Keratinocyte (primary cell): ENCODE data around the gene PDIA6. TPM values are rescaled to one million over a fixed set of nuclear protein-coding genes. Genes with fewer than 3 reads are reported as not detected.

Source experiments
- DNase-seq: peaks from one replicate; pipeline ENCODE4 v3.0.0-alpha.2; 2011; ENCODE audit warnings: low read depth, missing footprints, low spot score
- FAIRE-seq: peaks from 2 replicates; lab custom pipeline; 2011; peaks lifted over from hg19 to GRCh38; lab: Jason Lieb, UNC
- H2AFZ ChIP-seq: 2 replicates; pipeline ENCODE4 v1.6.0; 2012; ENCODE audit warnings: low read length, control low read depth, inconsistent platforms; ENCODE audit not compliant: control insufficient read depth
- H3K27ac ChIP-seq: 2 replicates; pipeline ENCODE4 v1.5.1; 2011; ENCODE audit warnings: low read length; ENCODE audit not compliant: control insufficient read depth, insufficient read depth
- H3K27me3 ChIP-seq: 3 replicates; pipeline ENCODE4 v1.6.0; 2011; ENCODE audit warnings: low read length; ENCODE audit not compliant: control insufficient read depth, insufficient read depth; ENCODE audit errors: extremely low read depth
- H3K36me3 ChIP-seq, 2 experiments: 2 replicates in 1 of 2; 3 replicates in 1 of 2; pipeline ENCODE4 v1.5.1; 2011; ENCODE audit warnings: low read length in 2 of 2, mild to moderate bottlenecking in 1 of 2; ENCODE audit not compliant: control insufficient read depth in 2 of 2, insufficient read depth in 2 of 2; ENCODE audit errors: extremely low read depth in 1 of 2
- H3K4me1 ChIP-seq: 3 replicates; pipeline ENCODE4 v1.5.1; 2011; ENCODE audit warnings: low read length; ENCODE audit not compliant: control insufficient read depth, insufficient read depth; ENCODE audit errors: extremely low read depth
- H3K4me2 ChIP-seq: 3 replicates; pipeline ENCODE4 v1.6.0; 2011; ENCODE audit warnings: low read depth, low read length; ENCODE audit not compliant: control insufficient read depth, insufficient read depth; ENCODE audit errors: extremely low read depth
- H3K4me3 ChIP-seq, 3 experiments: fragments of 200-600 bp in 1 of 3; sonication (generic) in 1 of 3; 2 replicates in 2 of 3; 3 replicates in 1 of 3; pipeline ENCODE4 v1.5.1; 2011 to 2016; ENCODE audit warnings: low read length in 3 of 3, mild to moderate bottlenecking in 3 of 3, control low read depth in 2 of 3, inconsistent platforms in 1 of 3, low read depth in 1 of 3, mixed read lengths in 1 of 3, mixed run types in 1 of 3, moderate library complexity in 1 of 3; ENCODE audit not compliant: control insufficient read depth in 2 of 3, insufficient read depth in 2 of 3; ENCODE audit errors: extremely low read depth in 1 of 3
- H3K79me2 ChIP-seq: 2 replicates; pipeline ENCODE4 v1.6.0; 2012; ENCODE audit warnings: low read length; ENCODE audit not compliant: control insufficient read depth, insufficient read depth
- H3K9ac ChIP-seq: 3 replicates; pipeline ENCODE4 v1.6.0; 2011; ENCODE audit warnings: low read length; ENCODE audit not compliant: control insufficient read depth, insufficient read depth; ENCODE audit errors: extremely low read depth
- H3K9me1 ChIP-seq: 3 replicates; pipeline ENCODE4 v1.6.0; 2011; ENCODE audit warnings: low read length; ENCODE audit not compliant: control insufficient read depth, insufficient read depth; ENCODE audit errors: extremely low read depth
- H3K9me3 ChIP-seq: 2 replicates; pipeline ENCODE4 v1.5.1; 2012; ENCODE audit warnings: low read depth, low read length; ENCODE audit not compliant: control insufficient read depth
- H4K20me1 ChIP-seq: 3 replicates; pipeline ENCODE4 v1.6.0; 2011; ENCODE audit warnings: low read length; ENCODE audit not compliant: control insufficient read depth, insufficient read depth; ENCODE audit errors: extremely low read depth
- EZH2 ChIP-seq: IDR thresholded peaks from one replicate; pipeline ENCODE4 v1.6.1; 2012; ENCODE audit warnings: inconsistent platforms, mild to moderate bottlenecking, low read length, moderate library complexity
- dilution Hi-C: fragments of 300-500 bp; cut with MboI; formaldehyde crosslinking; loops from one replicate; pipeline ENCODE4 v1.7.0; 2020; ENCODE audit warnings: low sequenced_read_pairs; ENCODE audit not compliant: extremely low pct_ligation_motif_present
- polyA plus RNA-seq, 5 experiments: library from polyadenylated mRNA; depleted of rRNA in 3 of 5; stranded (reverse) in 3 of 5; stranded (forward) in 1 of 5; unstranded in 1 of 5; fragments of >200 nt; gene quantifications; 1 replicate in 1 of 5; 2 replicates in 3 of 5; 3 replicates in 1 of 5; pipeline versions ENCODE4 v1.2.1 to v1.2.3, GENCODE V29; 2011 to 2012; ENCODE audit warnings: missing spikeins in 2 of 5, low read depth in 1 of 5, low replicate concordance in 1 of 5
- TF ChIP-seq, protein P1 (sequence below), 3 experiments: IDR thresholded peaks in 1 of 3; conservative IDR thresholded peaks in 1 of 3; optimal IDR thresholded peaks in 1 of 3; 2 replicates in 2 of 3; 3 replicates in 1 of 3; pipeline versions ENCODE3 to v1.5.1; 2011; ENCODE audit warnings: low read length in 3 of 3, mild to moderate bottlenecking in 3 of 3, moderate library complexity in 2 of 3, control low read depth in 1 of 3, inconsistent platforms in 1 of 3; ENCODE audit not compliant: insufficient read depth in 2 of 3; ENCODE audit errors: extremely low read depth in 1 of 3

PDIA6 gene
- polyA plus RNA-seq, 1 donor (not counting 4 experiments of a cell fraction or from before 2014, with no cell fraction given) = 310 TPM

DNA sequence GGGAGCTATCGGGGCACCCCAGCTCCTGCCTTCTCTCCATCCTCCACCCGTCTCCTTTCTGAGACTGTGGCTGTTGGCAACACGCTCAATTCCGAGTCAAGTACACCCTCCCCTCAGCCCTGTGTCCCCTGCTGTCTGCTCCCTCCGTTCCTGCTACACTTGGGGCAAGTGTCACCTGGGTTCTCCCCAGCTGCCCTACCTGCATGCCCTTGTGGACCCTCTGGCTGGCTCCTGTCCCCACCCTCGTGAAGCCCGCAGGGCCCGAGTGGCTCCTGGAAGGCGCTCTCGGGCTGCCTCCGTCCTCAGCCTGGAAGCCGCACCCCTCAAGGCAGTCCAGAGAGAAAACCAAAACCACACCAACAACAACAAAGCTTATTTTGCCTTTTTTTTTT lies 33.9 kb downstream of the PDIA6 start:
- dilution Hi-C loops = no loop called here
- TF ChIP-seq EZH2 = no peak
- TF ChIP-seq, protein P1, sequence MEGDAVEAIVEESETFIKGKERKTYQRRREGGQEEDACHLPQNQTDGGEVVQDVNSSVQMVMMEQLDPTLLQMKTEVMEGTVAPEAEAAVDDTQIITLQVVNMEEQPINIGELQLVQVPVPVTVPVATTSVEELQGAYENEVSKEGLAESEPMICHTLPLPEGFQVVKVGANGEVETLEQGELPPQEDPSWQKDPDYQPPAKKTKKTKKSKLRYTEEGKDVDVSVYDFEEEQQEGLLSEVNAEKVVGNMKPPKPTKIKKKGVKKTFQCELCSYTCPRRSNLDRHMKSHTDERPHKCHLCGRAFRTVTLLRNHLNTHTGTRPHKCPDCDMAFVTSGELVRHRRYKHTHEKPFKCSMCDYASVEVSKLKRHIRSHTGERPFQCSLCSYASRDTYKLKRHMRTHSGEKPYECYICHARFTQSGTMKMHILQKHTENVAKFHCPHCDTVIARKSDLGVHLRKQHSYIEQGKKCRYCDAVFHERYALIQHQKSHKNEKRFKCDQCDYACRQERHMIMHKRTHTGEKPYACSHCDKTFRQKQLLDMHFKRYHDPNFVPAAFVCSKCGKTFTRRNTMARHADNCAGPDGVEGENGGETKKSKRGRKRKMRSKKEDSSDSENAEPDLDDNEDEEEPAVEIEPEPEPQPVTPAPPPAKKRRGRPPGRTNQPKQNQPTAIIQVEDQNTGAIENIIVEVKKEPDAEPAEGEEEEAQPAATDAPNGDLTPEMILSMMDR (optimal IDR thresholded peaks at IDR 0.05 in 1 of 3, IDR thresholded peaks at IDR 0.05 in 1 of 3, conservative IDR thresholded peaks at IDR 0.05 in 1 of 3; ENCODE audit: extremely low read depth in 1 of 3, insufficient read depth in 2 of 3, low read length in 3 of 3) = no peak
- no peak overlapping the region for H3K4me3 ChIP-seq
- no peak overlapping the region for H3K4me2 ChIP-seq
- peaks cover 13% of the 10 kb centered on the region for H3K4me1 ChIP-seq
- H3K27ac ChIP-seq = no peak overlapping the region
- FAIRE-seq (no peak), DNase-seq (no peak)
- no peaks in the 10 kb centered on the region for H3K9me1 ChIP-seq
- H3K36me3 ChIP-seq = peaks cover 15 to 33% of the 10 kb centered on the region in 2 experiments
- no peaks in the 10 kb centered on the region for H3K9me3 ChIP-seq
- no peak overlapping the region for H3K9ac ChIP-seq
- H4K20me1 ChIP-seq = no peaks in the 10 kb centered on the region
- no peak overlapping the region for H2AFZ ChIP-seq
- H3K27me3 ChIP-seq = no peaks in the 10 kb centered on the region
- peaks cover 2% of the 10 kb centered on the region for H3K79me2 ChIP-seq

DNA sequence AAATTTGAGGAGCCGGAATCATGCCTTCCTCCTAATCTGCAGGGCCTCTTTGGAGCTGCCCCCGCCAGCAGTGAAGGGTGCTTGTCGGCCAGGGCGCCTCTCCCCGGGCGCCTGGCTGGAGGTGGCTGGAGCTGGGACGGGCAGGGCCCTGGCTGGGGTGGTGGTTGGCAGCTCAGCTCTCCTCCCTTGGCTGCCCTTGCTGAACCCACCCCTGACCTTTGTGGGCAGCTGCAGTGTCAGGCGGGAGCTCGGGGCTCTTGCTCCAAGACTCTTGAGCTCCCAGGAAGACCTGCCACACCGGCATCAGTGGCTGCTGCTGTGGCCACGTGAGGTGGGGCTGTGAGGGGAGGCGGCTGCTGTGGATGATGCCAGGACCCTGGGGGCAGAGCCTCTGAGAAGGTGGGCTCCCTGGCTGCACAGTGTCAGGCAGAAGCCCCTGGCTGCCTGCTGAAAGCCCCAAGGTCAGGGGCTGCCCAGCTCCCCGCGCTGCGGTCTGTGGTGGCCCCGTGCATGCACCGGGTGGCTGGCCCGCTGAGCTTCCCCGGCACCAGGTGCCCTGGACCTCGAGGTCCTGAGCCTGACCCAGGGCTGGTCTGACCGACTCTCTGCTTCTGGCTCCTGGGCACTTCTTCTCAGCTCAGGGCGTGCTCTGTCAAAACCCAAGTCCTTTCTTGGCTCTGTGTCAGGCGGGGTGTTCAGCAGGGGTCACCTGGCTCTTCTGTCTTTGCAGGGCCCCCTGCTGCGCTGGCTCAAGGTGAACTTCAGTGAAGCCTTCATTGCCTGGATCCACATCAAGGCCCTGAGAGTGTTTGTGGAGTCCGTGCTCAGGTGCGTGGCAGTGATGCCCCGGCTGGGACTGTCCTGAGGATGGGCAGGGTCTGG lies 34.5 kb downstream of the PDIA6 start:
- DNase-seq (no peak), FAIRE-seq (no peak)
- Histone ChIP-seq H3K4me2 (no peak overlapping the region), H3K9me3 (no peaks in the 10 kb centered on the region), H4K20me1 (no peaks in the 10 kb centered on the region), H3K4me3 (no peak overlapping the region), H3K27me3 (no peaks in the 10 kb centered on the region), H3K9ac (no peak overlapping the region), H3K27ac (no peak overlapping the region), H3K4me1 (peaks cover 15% of the 10 kb centered on the region), H3K79me2 (peaks cover 2% of the 10 kb centered on the region), H3K36me3 (peaks cover 15 to 33% of the 10 kb centered on the region in 2 experiments), H3K9me1 (no peaks in the 10 kb centered on the region), H2AFZ (no peak overlapping the region)
- dilution Hi-C loops = no loop called here
- no peak for TF ChIP-seq EZH2
- TF ChIP-seq, protein P1 (optimal IDR thresholded peaks at IDR 0.05 in 1 of 3, IDR thresholded peaks at IDR 0.05 in 1 of 3, conservative IDR thresholded peaks at IDR 0.05 in 1 of 3; ENCODE audit: extremely low read depth in 1 of 3, insufficient read depth in 2 of 3, low read length in 3 of 3) = no peak
